ENCODE measurements around the gene FBXL22.

DNA sequence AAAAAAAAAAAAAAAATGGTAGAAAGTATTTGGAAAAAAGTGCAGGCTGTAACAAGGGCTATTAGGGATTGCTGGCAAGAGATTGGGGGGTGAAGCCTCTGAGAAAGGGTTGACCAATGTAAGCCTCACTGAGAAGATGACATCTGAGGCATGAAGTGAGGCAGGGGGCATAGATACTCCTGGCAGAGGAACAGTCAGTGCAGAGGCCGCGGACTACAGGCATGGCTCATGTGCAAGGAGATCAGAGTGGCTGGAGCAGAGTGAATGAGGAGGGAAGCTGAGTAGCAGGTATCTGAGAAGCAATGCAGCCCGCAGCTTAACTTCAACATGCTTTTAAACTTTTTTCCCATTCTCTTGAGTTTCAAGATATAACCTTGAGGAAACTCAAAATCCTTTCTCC lies 5.4 kb downstream of the FBXL22 start:
- TF ChIP-seq EZH2 (IDR thresholded peaks at IDR 0.05; ENCODE audit: low read depth) = no peak
- TF ChIP-seq, protein P1, sequence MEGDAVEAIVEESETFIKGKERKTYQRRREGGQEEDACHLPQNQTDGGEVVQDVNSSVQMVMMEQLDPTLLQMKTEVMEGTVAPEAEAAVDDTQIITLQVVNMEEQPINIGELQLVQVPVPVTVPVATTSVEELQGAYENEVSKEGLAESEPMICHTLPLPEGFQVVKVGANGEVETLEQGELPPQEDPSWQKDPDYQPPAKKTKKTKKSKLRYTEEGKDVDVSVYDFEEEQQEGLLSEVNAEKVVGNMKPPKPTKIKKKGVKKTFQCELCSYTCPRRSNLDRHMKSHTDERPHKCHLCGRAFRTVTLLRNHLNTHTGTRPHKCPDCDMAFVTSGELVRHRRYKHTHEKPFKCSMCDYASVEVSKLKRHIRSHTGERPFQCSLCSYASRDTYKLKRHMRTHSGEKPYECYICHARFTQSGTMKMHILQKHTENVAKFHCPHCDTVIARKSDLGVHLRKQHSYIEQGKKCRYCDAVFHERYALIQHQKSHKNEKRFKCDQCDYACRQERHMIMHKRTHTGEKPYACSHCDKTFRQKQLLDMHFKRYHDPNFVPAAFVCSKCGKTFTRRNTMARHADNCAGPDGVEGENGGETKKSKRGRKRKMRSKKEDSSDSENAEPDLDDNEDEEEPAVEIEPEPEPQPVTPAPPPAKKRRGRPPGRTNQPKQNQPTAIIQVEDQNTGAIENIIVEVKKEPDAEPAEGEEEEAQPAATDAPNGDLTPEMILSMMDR (conservative IDR thresholded peaks at IDR 0.05) = no peak

All from PC-9 (cell line).